Common myeloid progenitor, CD34-positive (primary cell): ENCODE data around the gene SHISA2.

ENCODE experiments used
- CTCF ChIA-PET: fragments of 350-600 bp; sonication (Branson Sonifier 250); formaldehyde crosslinking; loops from one replicate; lab custom pipeline; 2021; ENCODE audit warnings: antibody characterized with exemption; lab: Charles Lee
- POLR2A ChIA-PET: fragments of 350-600 bp; sonication (Branson Sonifier 250); formaldehyde crosslinking; loops from one replicate; lab custom pipeline; 2021; ENCODE audit warnings: antibody characterized with exemption; lab: Charles Lee
- DNase-seq, 3 donors: peaks; one replicate each; pipeline versions ENCODE4 v3.0.0 to v3.0.0-alpha.2; 2013
- H3K27ac ChIP-seq, 2 experiments: 1 replicate in 1 of 2; 2 replicates in 1 of 2; pipeline ENCODE4 v1.7.0; 2013; ENCODE audit warnings: inconsistent platforms in 2 of 2, low read length in 2 of 2, mild to moderate bottlenecking in 2 of 2, low read depth in 1 of 2, moderate library complexity in 1 of 2; ENCODE audit not compliant: severe bottlenecking in 2 of 2, insufficient read depth in 1 of 2, poor library complexity in 1 of 2
- H3K27me3 ChIP-seq, 5 experiments: replicated peaks in 2 of 5; 1 replicate in 3 of 5; 2 replicates in 2 of 5; pipeline versions ENCODE4 v1.6.1 to v1.7.0; 2013; ENCODE audit warnings: low read length in 4 of 5, mild to moderate bottlenecking in 2 of 5, moderate library complexity in 2 of 5, inconsistent platforms in 1 of 5; ENCODE audit not compliant: insufficient read depth in 5 of 5, control insufficient read depth in 4 of 5
- H3K36me3 ChIP-seq, 4 experiments: 1 replicate in 2 of 4; 2 replicates in 2 of 4; pipeline versions ENCODE4 v1.6.1 to v1.7.0; 2013; ENCODE audit warnings: low read length in 3 of 4, control low read depth in 1 of 4, mild to moderate bottlenecking in 1 of 4; ENCODE audit not compliant: control insufficient read depth in 4 of 4, insufficient read depth in 4 of 4
- H3K4me1 ChIP-seq, 4 experiments: 1 replicate in 3 of 4; 2 replicates in 1 of 4; pipeline versions ENCODE4 v1.6.1 to v1.7.1; 2013; ENCODE audit warnings: low read length in 3 of 4, mild to moderate bottlenecking in 3 of 4, control low read depth in 1 of 4, inconsistent platforms in 1 of 4, moderate library complexity in 1 of 4; ENCODE audit not compliant: control insufficient read depth in 4 of 4, insufficient read depth in 4 of 4; ENCODE audit errors: control extremely low read depth in 1 of 4
- H3K4me3 ChIP-seq, 7 experiments: 1 replicate in 4 of 7; 2 replicates in 3 of 7; pipeline versions ENCODE4 v1.5.1 to v1.7.0; 2013; ENCODE audit warnings: mild to moderate bottlenecking in 7 of 7, low read length in 6 of 7, moderate library complexity in 6 of 7, inconsistent platforms in 2 of 7, low read depth in 2 of 7, control low read depth in 1 of 7; ENCODE audit not compliant: insufficient read depth in 4 of 7, control insufficient read depth in 1 of 7; ENCODE audit errors: extremely low read depth in 1 of 7
- H3K9me3 ChIP-seq, 5 experiments: 1 replicate in 4 of 5; 2 replicates in 1 of 5; pipeline versions ENCODE4 v1.6.1 to v1.7.1; 2013; ENCODE audit warnings: low read length in 4 of 5, mild to moderate bottlenecking in 2 of 5, inconsistent platforms in 1 of 5, low read depth in 1 of 5, moderate library complexity in 1 of 5; ENCODE audit not compliant: control insufficient read depth in 4 of 5, insufficient read depth in 2 of 5; ENCODE audit errors: control extremely low read depth in 1 of 5
- WGBS: methylation state at CpG from one replicate; pipeline ENCODE4 v1.1.5; 2013; ENCODE audit not compliant: insufficient coverage; 5-methylcytosine and 5-hydroxymethylcytosine counted together

Gene SHISA2

GRCh38 chr13:26026211-26026610, 25.6 kb downstream of the SHISA2 start:
- Histone ChIP-seq H3K36me3 (no peaks in the 10 kb centered on the region), H3K27ac (no peak overlapping the region), H3K4me1 (no peaks in the 10 kb centered on the region), H3K27me3 (no peaks in the 10 kb centered on the region), H3K4me3 (no peak overlapping the region), H3K9me3 (peaks cover 0 to 5% (median 0%) of the 10 kb centered on the region in 5 experiments)
- WGBS = 78% methylated on average over 4 of the region's 4 CpGs
- no peak for DNase-seq
- ChIA-PET CTCF (no interaction called here), POLR2A (no interaction called here)

GRCh38 chr13:26025771-26026170, 26.0 kb downstream of the SHISA2 start:
- WGBS = 100% methylated on average over 2 of the region's 4 CpGs
- no peaks in the 10 kb centered on the region for H3K27me3 ChIP-seq
- no peaks in the 10 kb centered on the region for H3K36me3 ChIP-seq
- no peak for DNase-seq
- no peak overlapping the region for H3K4me3 ChIP-seq
- no peak overlapping the region for H3K27ac ChIP-seq
- H3K4me1 ChIP-seq = no peaks in the 10 kb centered on the region
- ChIA-PET POLR2A (no interaction called here), CTCF (no interaction called here)
- peaks cover 0 to under 1% (median 0%) of the 10 kb centered on the region in 5 experiments for H3K9me3 ChIP-seq

- CTCF ChIA-PET = no interaction called here
- 95% methylated on average over 8 of the region's 12 CpGs for WGBS
Observed at GRCh38 chr13:26025196-26025595, 26.6 kb downstream of the SHISA2 start.

GRCh38 chr13:26024558-26024957, 27.3 kb downstream of the SHISA2 start:
- DNase-seq = peak in 2 of 3 donors; percentile 8 to 12
- 82% methylated on average over 9 of the region's 9 CpGs for WGBS
- Histone ChIP-seq H3K9me3 (no peaks in the 10 kb centered on the region), H3K36me3 (no peaks in the 10 kb centered on the region), H3K4me1 (peaks cover 0 to 11% (median 7%) of the 10 kb centered on the region in 4 experiments), H3K4me3 (no peak overlapping the region), H3K27ac (no peak overlapping the region), H3K27me3 (no peaks in the 10 kb centered on the region)
- ChIA-PET POLR2A (no interaction called here), CTCF (interaction anchor here (0.7 kb wide), 1 partner anchor 10 kb away, joined by 3 read pairs; no protein-coding TSS in a partner anchor)

More at GRCh38 chr13:26025196-26025595, 26.6 kb downstream of the SHISA2 start:
- H3K36me3 ChIP-seq = no peaks in the 10 kb centered on the region
- H3K27me3 ChIP-seq = no peaks in the 10 kb centered on the region
- no peak overlapping the region for H3K27ac ChIP-seq
- DNase-seq = no peak
- H3K4me3 ChIP-seq = no peak overlapping the region
- no peaks in the 10 kb centered on the region for H3K9me3 ChIP-seq
- POLR2A ChIA-PET = no interaction called here
- H3K4me1 ChIP-seq = peaks cover 0 to 5% (median under 1%) of the 10 kb centered on the region in 4 experiments

- 99% methylated on average over 12 of the region's 13 CpGs for WGBS
- no peaks in the 10 kb centered on the region for H3K9me3 ChIP-seq
- no peak overlapping the region for H3K4me3 ChIP-seq
- CTCF ChIA-PET = no interaction called here
- peaks cover 0 to 16% (median 10%) of the 10 kb centered on the region in 4 experiments for H3K4me1 ChIP-seq
- no peak overlapping the region for H3K27ac ChIP-seq
- no peaks in the 10 kb centered on the region for H3K27me3 ChIP-seq
- no peaks in the 10 kb centered on the region for H3K36me3 ChIP-seq
- POLR2A ChIA-PET = interaction anchor here (0.7 kb wide), 1 partner anchor 35 kb away, joined by 3 read pairs; no protein-coding TSS in a partner anchor
- DNase-seq = no peak
Observed at GRCh38 chr13:26022538-26023292, 29.1 kb downstream of the SHISA2 start.

- POLR2A ChIA-PET = interaction anchor here (0.7 kb wide), 1 partner anchor 36 kb away, joined by 3 read pairs; no protein-coding TSS in a partner anchor
- no peaks in the 10 kb centered on the region for H3K36me3 ChIP-seq
- CTCF ChIA-PET = no interaction called here
- no peak overlapping the region for H3K27ac ChIP-seq
- H3K9me3 ChIP-seq = no peaks in the 10 kb centered on the region
- no peak for DNase-seq
- peaks cover 0 to 16% (median 10%) of the 10 kb centered on the region in 4 experiments for H3K4me1 ChIP-seq
- no peak overlapping the region for H3K4me3 ChIP-seq
- H3K27me3 ChIP-seq = no peaks in the 10 kb centered on the region
- WGBS = 100% methylated on average over 2 of the region's 3 CpGs
Observed at GRCh38 chr13:26021956-26022355, 29.9 kb downstream of the SHISA2 start.

- WGBS = 92% methylated on average over 2 of the region's 2 CpGs
- DNase-seq = no peak
- Histone ChIP-seq H3K9me3 (no peaks in the 10 kb centered on the region), H3K4me3 (no peak overlapping the region), H3K27ac (no peak overlapping the region), H3K27me3 (no peaks in the 10 kb centered on the region), H3K4me1 (peaks cover 0 to 16% (median 10%) of the 10 kb centered on the region in 4 experiments), H3K36me3 (no peaks in the 10 kb centered on the region)
- ChIA-PET POLR2A (no interaction called here), CTCF (no interaction called here)
Observed at GRCh38 chr13:26021516-26021915, 30.3 kb downstream of the SHISA2 start.
